AG04449 (cell line): ENCODE data around the gene NSUN5.
"Not testable (repeated sequence)": the region's sequence is repeated elsewhere in the genome, so short reads cannot be mapped to it uniquely, and the experiment has no call there.

Experiments used
- CTCF ChIA-PET: fragments of 350-600 bp; formaldehyde crosslinking; extraction: SDS; loops from one replicate; lab custom pipeline; 2021; ENCODE audit warnings: antibody characterized with exemption; lab: Yijun Ruan, JAX
- POLR2A ChIA-PET: fragments of 400-600, 350-600 bp; formaldehyde crosslinking; extraction: SDS; loops from one replicate; lab custom pipeline; 2020; ENCODE audit warnings: antibody characterized with exemption, inconsistent platforms; lab: Yijun Ruan, JAX
- DNase-seq: peaks from one replicate; pipeline ENCODE4 v3.0.0-alpha.2; 2010; ENCODE audit warnings: low read depth, low spot score
- H3K4me3 ChIP-seq: 2 replicates; pipeline ENCODE4 v1.5.1; 2011; ENCODE audit warnings: low read depth, mild to moderate bottlenecking, control low read depth, low read length
- CTCF ChIP-seq: IDR thresholded peaks from one replicate; pipeline ENCODE4 v1.5.1; 2011; ENCODE audit warnings: mild to moderate bottlenecking, moderate library complexity, low read length, control low read depth, inconsistent platforms; ENCODE audit not compliant: insufficient read depth; ENCODE audit errors: missing control alignments

Gene NSUN5

DNA sequence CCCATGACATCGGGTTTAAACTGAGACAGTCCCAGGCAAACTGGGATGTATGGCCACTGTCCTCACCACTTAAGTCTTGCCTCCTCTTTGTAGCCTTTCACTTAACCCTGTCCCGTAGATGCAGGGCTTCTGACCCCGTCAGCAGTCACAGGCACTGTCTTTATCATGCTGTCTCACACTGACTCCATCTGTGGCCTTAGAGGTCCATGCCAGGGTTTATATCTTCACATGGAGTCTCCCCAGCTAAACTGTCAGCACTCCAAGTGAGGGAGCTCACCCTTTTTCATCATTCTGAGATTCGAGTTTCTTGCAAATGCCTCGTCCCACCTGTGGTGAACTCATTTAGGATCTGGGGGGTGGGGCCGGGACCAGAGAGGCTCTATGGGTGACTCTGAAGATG, 22.1 kb upstream of the NSUN5 start:
- no peak for DNase-seq
- H3K4me3 ChIP-seq: no peak overlapping the region
- ChIA-PET POLR2A (no interaction called here), CTCF (interaction anchor here (0.7 to 2.8 kb wide), 4 partner anchors 12 to 404 kb away, joined by 3 to 15 read pairs (median 7); no protein-coding TSS in a partner anchor)
- TF ChIP-seq CTCF: no peak

DNA sequence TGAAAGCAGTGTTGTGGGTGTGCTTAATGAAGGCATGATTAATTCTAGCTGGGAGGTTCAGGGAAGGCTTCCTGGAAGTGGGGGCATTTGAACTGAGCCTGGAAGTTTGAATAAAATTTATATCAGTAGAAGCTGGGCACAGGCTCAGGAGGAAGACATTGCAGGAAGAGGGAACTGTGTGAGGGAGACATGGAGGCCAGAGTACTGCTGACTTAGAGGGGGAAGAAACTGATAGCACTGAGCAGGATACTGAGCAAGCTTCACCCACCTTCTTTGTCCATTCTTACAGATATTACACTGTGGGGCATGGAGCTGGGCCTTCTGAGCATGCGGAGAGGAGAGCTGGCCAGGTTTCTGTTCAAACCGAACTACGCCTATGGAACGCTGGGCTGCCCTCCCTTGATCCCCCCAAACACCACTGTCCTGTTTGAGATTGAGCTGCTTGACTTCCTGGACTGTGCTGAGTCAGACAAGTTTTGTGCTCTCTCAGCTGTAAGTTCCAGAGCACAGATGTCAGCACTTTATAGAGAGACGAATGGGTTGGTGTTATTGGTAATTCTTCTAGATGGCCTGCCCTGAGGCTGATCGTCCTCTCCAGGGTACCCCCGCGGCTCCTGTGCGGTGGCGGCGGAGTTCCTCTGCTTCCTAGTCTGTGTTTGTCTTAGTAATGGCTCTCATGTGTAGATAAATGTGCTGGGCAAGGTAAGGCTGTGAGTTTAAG, 21.4 kb upstream of the NSUN5 start:
- DNase-seq: no peak
- no peak overlapping the region; the same call in 1 of the 2 replicates for H3K4me3 ChIP-seq
- CTCF ChIA-PET: interaction anchor here (0.7 to 2.8 kb wide), 4 partner anchors 13 to 405 kb away, joined by 3 to 15 read pairs (median 7); partner anchors contain the start of gene BAZ1B
- POLR2A ChIA-PET: no interaction called here
- no peak for TF ChIP-seq CTCF

DNA sequence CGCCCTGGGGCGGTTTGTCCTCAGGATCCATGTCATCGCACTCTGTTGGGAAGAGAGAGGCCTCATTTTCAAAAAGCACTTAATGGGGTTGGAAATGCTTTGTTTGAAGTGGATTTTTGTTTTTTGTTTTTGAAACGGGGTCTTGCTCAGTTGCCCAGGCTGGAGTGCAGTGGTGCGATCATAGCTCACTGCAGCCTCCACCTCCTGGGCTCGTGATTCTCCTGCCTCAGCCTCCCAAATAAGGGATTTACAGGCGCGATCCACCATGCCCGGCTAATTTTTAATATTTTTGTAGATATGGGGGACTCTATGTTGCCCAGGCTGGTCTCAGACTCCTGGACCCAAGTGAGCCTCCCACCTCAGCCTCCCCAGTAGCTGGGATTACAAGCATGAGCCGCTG, 20.1 kb upstream of the NSUN5 start:
- CTCF ChIA-PET: interaction anchor here (1.0 to 2.8 kb wide), 3 partner anchors 14 to 194 kb away, joined by 3 to 15 read pairs (median 11); partner anchors contain the start of gene BAZ1B

DNA sequence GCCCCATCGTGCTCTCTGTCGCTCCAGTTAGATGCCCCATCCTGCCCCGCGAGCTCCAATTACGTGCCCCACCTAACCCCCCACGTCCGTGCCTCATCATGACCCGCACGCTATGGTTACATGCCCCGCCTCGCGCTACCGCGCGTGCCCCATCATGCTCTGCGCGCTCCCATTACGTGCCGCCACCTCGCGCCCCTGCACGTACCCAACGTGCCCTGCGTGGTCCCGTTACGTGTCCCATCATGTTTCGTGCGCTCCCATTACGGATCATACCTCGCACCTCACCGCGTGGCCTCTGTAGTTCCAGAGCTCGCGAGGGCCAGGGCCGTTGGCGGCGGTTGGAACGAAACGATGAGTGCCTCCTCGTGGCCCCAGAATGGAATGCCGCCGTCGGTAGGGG, 19.3 kb upstream of the NSUN5 start, which contains the start of the genes FKBP6 and TRIM50:
Gene FKBP6, plus strand, starts transcription at position 240 of the 400 bp plus-strand sequence. CDS start 268 bp downstream, outside the sequence.
Gene TRIM50, minus strand, starts transcription at position 161 of the 400 bp plus-strand sequence. CDS start 3,295 bp downstream, outside the sequence.
- DNase-seq, H3K4me3 ChIP-seq, POLR2A ChIA-PET: not testable (repeated sequence)
- CTCF ChIA-PET: interaction anchor here (2.5 to 7.0 kb wide), 2 partner anchors 15 to 124 kb away, joined by 12 to 64 read pairs; no protein-coding TSS in a partner anchor

More for the DNA sequence above, 20.1 kb upstream of the NSUN5 start:
- DNase-seq: no peak
- no peak overlapping the region for H3K4me3 ChIP-seq
- POLR2A ChIA-PET: no interaction called here
- TF ChIP-seq CTCF: no peak

DNA sequence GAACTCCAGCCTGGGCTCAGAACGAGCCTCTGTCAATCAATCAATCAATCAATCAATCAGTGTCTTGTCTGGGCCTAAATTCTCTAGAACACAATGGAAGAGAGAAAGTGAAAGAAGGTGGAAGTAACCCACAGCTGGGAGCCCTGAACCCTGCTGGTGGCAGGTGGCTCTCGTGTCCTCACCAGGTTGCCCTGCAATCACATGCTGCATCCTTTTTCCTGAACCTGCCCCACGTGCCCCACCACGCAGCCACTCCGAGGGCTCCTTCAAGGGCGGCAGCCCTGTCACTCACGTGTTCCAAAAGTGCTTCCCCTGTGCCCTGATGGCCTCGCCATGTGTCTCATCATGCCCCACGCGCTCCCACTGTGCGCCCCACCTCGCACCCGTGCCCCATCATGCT, 18.8 kb upstream of the NSUN5 start:
- CTCF ChIA-PET: interaction anchor here (2.5 to 7.0 kb wide), 2 partner anchors 15 to 125 kb away, joined by 12 to 64 read pairs; no protein-coding TSS in a partner anchor
- H3K4me3 ChIP-seq, POLR2A ChIA-PET, DNase-seq: not testable (repeated sequence)

- CTCF ChIA-PET: interaction anchor here (1.3 to 7.0 kb wide), 4 partner anchors 11 to 127 kb away, joined by 4 to 64 read pairs (median 9); no protein-coding TSS in a partner anchor
- H3K4me3 ChIP-seq, DNase-seq, POLR2A ChIA-PET: not testable (repeated sequence)
These were observed 16.8 kb upstream of the NSUN5 start for GRCh38 chr7:73325424-73325823.

GRCh38 chr7:73324081-73324845, 15.6 kb upstream of the NSUN5 start:
- POLR2A ChIA-PET, DNase-seq, H3K4me3 ChIP-seq: not testable (repeated sequence)
- CTCF ChIA-PET: interaction anchor here (0.6 to 7.0 kb wide), 18 partner anchors 9 to 136 kb away, joined by 3 to 64 read pairs (median 4); no protein-coding TSS in a partner anchor
- TF ChIP-seq CTCF: peak; percentile 78

GRCh38 chr7:73323434-73324080, 14.9 kb upstream of the NSUN5 start:
- DNase-seq, POLR2A ChIA-PET, H3K4me3 ChIP-seq: not testable (repeated sequence)
- CTCF ChIA-PET: interaction anchor here (0.6 to 7.0 kb wide), 17 partner anchors 10 to 137 kb away, joined by 3 to 64 read pairs (median 4); no protein-coding TSS in a partner anchor

GRCh38 chr7:73320009-73320408, 11.4 kb upstream of the NSUN5 start:
- DNase-seq, POLR2A ChIA-PET, H3K4me3 ChIP-seq: not testable (repeated sequence)
- CTCF ChIA-PET: interaction anchor here (0.6 kb wide), 1 partner anchor 131 kb away, joined by 3 read pairs; no protein-coding TSS in a partner anchor

GRCh38 chr7:73319541-73319940, 10.9 kb upstream of the NSUN5 start:
- H3K4me3 ChIP-seq, DNase-seq, POLR2A ChIA-PET: not testable (repeated sequence)
- CTCF ChIA-PET: interaction anchor here (0.6 kb wide), 1 partner anchor 131 kb away, joined by 3 read pairs; no protein-coding TSS in a partner anchor
